Measurements from ENCODE around the gene KRTAP2-1. TPM values are rescaled to one million over a fixed set of nuclear protein-coding genes. Genes with fewer than 3 reads are reported as not detected.
A peak's percentile ranks its signal among the peaks of the same experiment; 100 is the strongest.

The KRTAP2-1 gene
- total and polyA plus RNA-seq, 2 of the 8 experiments (the other 6 are each of a cell fraction or from before 2014, with no cell fraction given) = not detected

GRCh38 chr17:41008811-41009210 lies 38.3 kb downstream of the KRTAP2-1 start, which contains the start of gene KRTAP3-1:
Gene KRTAP3-1 (minus strand): TSS chr17:41009128. CDS start chr17:41009074, 54 bp downstream.
- FAIRE-seq = no peak
- H2BK5ac ChIP-seq (ENCODE audit: low read depth, low read length) = no peak within 1 kb of the TSS
- H4K20me1 ChIP-seq (replicated peaks in 1 of 2; ENCODE audit: control insufficient read depth in 1 of 2, insufficient read depth in 2 of 2, low read length in 2 of 2) = no peaks in the 10 kb centered on the region
- no peaks in the 10 kb centered on the region for H3K36me3 ChIP-seq (ENCODE audit: control insufficient read depth in 2 of 4, insufficient read depth in 4 of 4, low read length in 3 of 4)
- H3K23me2 ChIP-seq (ENCODE audit: low read depth, low read length) = no peaks in the 10 kb centered on the region
- POLR2A ChIA-PET (ENCODE audit: partially characterized antibody) = no interaction called here
- H2BK20ac ChIP-seq (ENCODE audit: low read length) = peak within 1 kb of the TSS; percentile 55; the same call in 1 of the 2 replicates
- no peak within 1 kb of the TSS for H3K14ac ChIP-seq (ENCODE audit: insufficient read length)
- no peak within 1 kb of the TSS for H4K5ac ChIP-seq (ENCODE audit: insufficient read length, low read depth, low read length)
- peak within 1 kb of the TSS; percentile 62 for H4K8ac ChIP-seq (ENCODE audit: extremely low read depth, insufficient read depth, low read length)
- WGBS, 2 experiments (ENCODE audit: extremely low coverage in 1 of 2, insufficient coverage in 1 of 2, insufficient read length in 1 of 2, insufficient replicate concordance in 2 of 2, low coverage in 1 of 2, low lambda C conversion rate in 2 of 2, missing lambda C conversion rate in 1 of 2) = 85% methylated on average over 7 of the region's 8 CpGs; no CpG with 5 or more reads in 1 of the 2 experiments
- H2BK120ac ChIP-seq (replicated peaks; ENCODE audit: low read depth, low read length) = no peak within 1 kb of the TSS
- no peaks in the 10 kb centered on the region for H3K79me2 ChIP-seq (ENCODE audit: control insufficient read depth in 1 of 2, insufficient read depth in 2 of 2, low read length in 2 of 2)
- no peak within 1 kb of the TSS for H2BK15ac ChIP-seq (ENCODE audit: low read length)
- H2AK5ac ChIP-seq (ENCODE audit: low read depth, low read length) = no peak within 1 kb of the TSS; the same call in 1 of the 2 replicates
- H2BK12ac ChIP-seq (ENCODE audit: low read depth, low read length) = 0 out of 2 replicates have a peak within 1 kb of the TSS, but pooled peaks have one; percentile 35
- H3K27me3 ChIP-seq (replicated peaks in 1 of 4; ENCODE audit: control insufficient read depth in 3 of 4, extremely low read depth in 1 of 4, insufficient read depth in 3 of 4, low read length in 3 of 4) = no peaks in the 10 kb centered on the region
- no peak within 1 kb of the TSS for H4K91ac ChIP-seq (replicated peaks; ENCODE audit: insufficient read length, low read length)
- H3K9ac ChIP-seq (replicated peaks in 1 of 4; ENCODE audit: extremely low read depth in 1 of 4, low read depth in 3 of 4, low read length in 3 of 4) = no peak within 1 kb of the TSS
- CTCF ChIA-PET (ENCODE audit: partially characterized antibody) = interaction anchor here (1.1 to 1.2 kb wide), 2 partner anchors 9 to 20 kb away, joined by 4 to 5 read pairs; no protein-coding TSS in a partner anchor
- DNase-seq (ENCODE audit: low read depth in 1 of 2, low spot score in 2 of 2) = no peak
- H3K4ac ChIP-seq (replicated peaks; ENCODE audit: insufficient read length, low read depth, low read length) = no peak within 1 kb of the TSS
- H3K4me1 ChIP-seq (replicated peaks in 1 of 4; ENCODE audit: control insufficient read depth in 3 of 4, insufficient read depth in 4 of 4, low read length in 3 of 4) = peaks cover 0 to 10% (median 6%) of the 10 kb centered on the region in 4 experiments; a peak in 6 of 7 replicates
- H3K79me1 ChIP-seq (ENCODE audit: low read depth, low read length) = no peaks in the 10 kb centered on the region
- no peak within 1 kb of the TSS for H3K27ac ChIP-seq (ENCODE audit: low read depth, low read length)
- peak within 1 kb of the TSS; percentile 66; the same call in 1 of the 2 replicates for H3K18ac ChIP-seq (ENCODE audit: extremely low read depth, low read length)
- no peak within 1 kb of the TSS for H2AFZ ChIP-seq (ENCODE audit: low read length)
- H3K56ac ChIP-seq (replicated peaks; ENCODE audit: insufficient read length, low read depth, low read length) = no peak within 1 kb of the TSS
- H3K9me3 ChIP-seq (ENCODE audit: insufficient read depth in 2 of 2, low read depth in 1 of 2, low read length in 1 of 2) = no peaks in the 10 kb centered on the region
- no peak within 1 kb of the TSS for H3K4me3 ChIP-seq (ENCODE audit: extremely low read depth in 1 of 4, insufficient read depth in 2 of 4, low read depth in 3 of 4, low read length in 4 of 4)
- H3K4me2 ChIP-seq (ENCODE audit: insufficient read depth in 1 of 2, low read depth in 2 of 2, low read length in 2 of 2) = no peak within 1 kb of the TSS
- H3K23ac ChIP-seq (ENCODE audit: insufficient read length) = no peak within 1 kb of the TSS
- TF ChIP-seq BCL11A (IDR thresholded peaks at IDR 0.05; ENCODE audit: low read depth in 2 of 2, low read length in 2 of 2) = no peak

Measured in H1 (cell line).